Jurkat, Clone E6-1 (cell line): ENCODE data around the gene KCNIP3.

ENCODE experiments used
- DNase-seq: peaks from one replicate; pipeline ENCODE4 v3.0.0-alpha.2; 2011; ENCODE audit warnings: low read depth, low spot score
- H3K4me3 ChIP-seq: 2 replicates; pipeline ENCODE4 v1.5.1; 2011; ENCODE audit warnings: mild to moderate bottlenecking, low read length, control low read depth, moderate library complexity

The KCNIP3 gene

GRCh38 chr2:95273566-95274290 lies 23.4 kb upstream of the KCNIP3 start:
- no peak for DNase-seq
- H3K4me3 ChIP-seq = no peak overlapping the region

GRCh38 chr2:95274291-95275150 lies 22.6 kb upstream of the KCNIP3 start, which contains the start of gene PROM2:
TSS of gene PROM2 (plus strand) at chr2:95274449. CDS start at chr2:95274586, 137 bp downstream.
- H3K4me3 ChIP-seq = no peak within 1 kb of the TSS
- no peak for DNase-seq

- DNase-seq = no peak
- no peak overlapping the region for H3K4me3 ChIP-seq
These were observed 22.0 kb upstream of the KCNIP3 start for GRCh38 chr2:95275151-95275515.

- H3K4me3 ChIP-seq = no peak overlapping the region
- no peak for DNase-seq
These were observed 21.4 kb upstream of the KCNIP3 start for GRCh38 chr2:95275601-95276243.

GRCh38 chr2:95276244-95276887 lies 20.8 kb upstream of the KCNIP3 start:
- no peak overlapping the region for H3K4me3 ChIP-seq
- no peak for DNase-seq

GRCh38 chr2:95276888-95277245 lies 20.3 kb upstream of the KCNIP3 start:
- H3K4me3 ChIP-seq = no peak overlapping the region

GRCh38 chr2:95277246-95277906 lies 19.8 kb upstream of the KCNIP3 start:
- DNase-seq = no peak
- H3K4me3 ChIP-seq = no peak overlapping the region

More at GRCh38 chr2:95276888-95277245, 20.3 kb upstream of the KCNIP3 start:
- DNase-seq = no peak

- no peak overlapping the region for H3K4me3 ChIP-seq
- no peak for DNase-seq
These were observed 19.1 kb upstream of the KCNIP3 start for GRCh38 chr2:95278051-95278471.

GRCh38 chr2:95278637-95279225 lies 18.4 kb upstream of the KCNIP3 start:
- H3K4me3 ChIP-seq = no peak overlapping the region
- DNase-seq = no peak

- DNase-seq = no peak
- no peak overlapping the region for H3K4me3 ChIP-seq
These were observed 17.6 kb upstream of the KCNIP3 start for GRCh38 chr2:95279435-95280035.

GRCh38 chr2:95281071-95281470 lies 16.1 kb upstream of the KCNIP3 start:
- no peak for DNase-seq
- H3K4me3 ChIP-seq = no peak overlapping the region

GRCh38 chr2:95281786-95282185 lies 15.4 kb upstream of the KCNIP3 start:
- DNase-seq = no peak
- no peak overlapping the region for H3K4me3 ChIP-seq

- H3K4me3 ChIP-seq = no peak overlapping the region
- DNase-seq = no peak
These were observed 14.7 kb upstream of the KCNIP3 start for GRCh38 chr2:95282458-95282857.

GRCh38 chr2:95283562-95283961 lies 13.6 kb upstream of the KCNIP3 start:
- no peak for DNase-seq

GRCh38 chr2:95284886-95285541 lies 12.1 kb upstream of the KCNIP3 start:
- H3K4me3 ChIP-seq = no peak overlapping the region
- DNase-seq = no peak

More at GRCh38 chr2:95283562-95283961, 13.6 kb upstream of the KCNIP3 start:
- H3K4me3 ChIP-seq = no peak overlapping the region

- no peak overlapping the region for H3K4me3 ChIP-seq
- no peak for DNase-seq
These were observed 11.6 kb upstream of the KCNIP3 start for GRCh38 chr2:95285542-95285932.

- no peak for DNase-seq
These were observed 9.8 kb upstream of the KCNIP3 start for GRCh38 chr2:95287336-95287735.

GRCh38 chr2:95287806-95288205 lies 9.3 kb upstream of the KCNIP3 start:
- no peak for DNase-seq
- no peak overlapping the region for H3K4me3 ChIP-seq

More at GRCh38 chr2:95287336-95287735, 9.8 kb upstream of the KCNIP3 start:
- H3K4me3 ChIP-seq = no peak overlapping the region
